ENCODE measurements around the gene AGPAT4. TPM values are rescaled to one million over a fixed set of nuclear protein-coding genes. Genes with fewer than 3 reads are reported as not detected.
A peak's percentile ranks its signal among the peaks of the same experiment; 100 is the strongest.

The AGPAT4 gene
- total and polyA plus RNA-seq, 2 experiments from 2014 or later, result 10.6 to 11.8 TPM

DNA sequence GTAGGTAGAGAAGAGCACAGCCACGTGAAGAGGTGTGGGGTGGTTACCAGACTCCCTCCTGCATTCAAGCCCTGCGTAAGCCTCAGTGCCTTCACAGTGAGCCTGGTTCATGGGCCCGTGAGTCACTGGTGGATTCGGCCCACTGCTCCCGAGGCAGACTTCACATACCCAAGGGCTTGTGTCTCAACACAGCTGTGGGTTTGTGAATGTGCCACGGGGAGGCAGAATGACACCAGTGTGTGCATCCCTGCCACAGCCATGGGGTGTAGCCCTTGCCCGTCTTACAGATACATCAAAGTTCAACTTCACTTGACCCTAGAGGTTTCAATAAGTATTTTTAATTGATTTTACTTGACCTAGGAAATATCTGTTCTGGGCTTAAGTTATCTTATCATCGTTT lies 173.8 kb downstream of the AGPAT4 start:
- Histone ChIP-seq H3K9me3 (ENCODE audit: low read depth) (no peaks in the 10 kb centered on the region), H3K36me3 (replicated peaks; ENCODE audit: insufficient read depth, low read depth) (no peaks in the 10 kb centered on the region), H3K4me1 (ENCODE audit: insufficient read depth) (no peaks in the 10 kb centered on the region), H4K20me1 (ENCODE audit: insufficient read depth, poor library complexity, severe bottlenecking) (no peaks in the 10 kb centered on the region), H3K27ac (no peak overlapping the region), H3K79me2 (no peaks in the 10 kb centered on the region), H3K4me3 (no peak overlapping the region), H3K9me2 (replicated peaks; ENCODE audit: insufficient read depth) (no peaks in the 10 kb centered on the region), H3K4me2 (no peak overlapping the region), H3K27me3 (no peaks in the 10 kb centered on the region), H2AFZ (no peak overlapping the region)
- whole genome bisulfite sequencing (ENCODE audit: low lambda C conversion rate, missing lambda C conversion rate), result 87% methylated on average over 8 of the region's 8 CpGs
- no peak for TF ChIP-seq EZH2phosphoT487 (IDR thresholded peaks at IDR 0.05; ENCODE audit: low read depth, severe bottlenecking, unreplicated experiment)
- TF ChIP-seq, protein P1, sequence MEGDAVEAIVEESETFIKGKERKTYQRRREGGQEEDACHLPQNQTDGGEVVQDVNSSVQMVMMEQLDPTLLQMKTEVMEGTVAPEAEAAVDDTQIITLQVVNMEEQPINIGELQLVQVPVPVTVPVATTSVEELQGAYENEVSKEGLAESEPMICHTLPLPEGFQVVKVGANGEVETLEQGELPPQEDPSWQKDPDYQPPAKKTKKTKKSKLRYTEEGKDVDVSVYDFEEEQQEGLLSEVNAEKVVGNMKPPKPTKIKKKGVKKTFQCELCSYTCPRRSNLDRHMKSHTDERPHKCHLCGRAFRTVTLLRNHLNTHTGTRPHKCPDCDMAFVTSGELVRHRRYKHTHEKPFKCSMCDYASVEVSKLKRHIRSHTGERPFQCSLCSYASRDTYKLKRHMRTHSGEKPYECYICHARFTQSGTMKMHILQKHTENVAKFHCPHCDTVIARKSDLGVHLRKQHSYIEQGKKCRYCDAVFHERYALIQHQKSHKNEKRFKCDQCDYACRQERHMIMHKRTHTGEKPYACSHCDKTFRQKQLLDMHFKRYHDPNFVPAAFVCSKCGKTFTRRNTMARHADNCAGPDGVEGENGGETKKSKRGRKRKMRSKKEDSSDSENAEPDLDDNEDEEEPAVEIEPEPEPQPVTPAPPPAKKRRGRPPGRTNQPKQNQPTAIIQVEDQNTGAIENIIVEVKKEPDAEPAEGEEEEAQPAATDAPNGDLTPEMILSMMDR (IDR thresholded peaks at IDR 0.05; ENCODE audit: poor library complexity), result peak; percentile 17
- TF ChIP-seq EZH2 (IDR thresholded peaks at IDR 0.05; ENCODE audit: borderline replicate concordance), result no peak
- DNase-seq (ENCODE audit: low spot score), result peak; percentile 10

- no peak for DNase-seq (ENCODE audit: low spot score)
- no peaks in the 10 kb centered on the region for H3K79me2 ChIP-seq
- no peak overlapping the region for H3K27ac ChIP-seq
- no peak overlapping the region for H3K4me3 ChIP-seq
- H4K20me1 ChIP-seq (ENCODE audit: insufficient read depth, poor library complexity, severe bottlenecking), result no peaks in the 10 kb centered on the region
- no peaks in the 10 kb centered on the region for H3K27me3 ChIP-seq
- no peaks in the 10 kb centered on the region for H3K36me3 ChIP-seq (replicated peaks; ENCODE audit: insufficient read depth, low read depth)
- H2AFZ ChIP-seq, result no peak overlapping the region
- H3K9me3 ChIP-seq (ENCODE audit: low read depth), result no peaks in the 10 kb centered on the region
- no peak overlapping the region for H3K4me2 ChIP-seq
- TF ChIP-seq EZH2 (IDR thresholded peaks at IDR 0.05; ENCODE audit: borderline replicate concordance) (no peak), EZH2phosphoT487 (IDR thresholded peaks at IDR 0.05; ENCODE audit: low read depth, severe bottlenecking, unreplicated experiment) (no peak)
- TF ChIP-seq, protein P1 (IDR thresholded peaks at IDR 0.05; ENCODE audit: poor library complexity), result no peak
- H3K9me2 ChIP-seq (replicated peaks; ENCODE audit: insufficient read depth), result no peaks in the 10 kb centered on the region
- H3K4me1 ChIP-seq (ENCODE audit: insufficient read depth), result no peaks in the 10 kb centered on the region
These were observed 177.9 kb downstream of the AGPAT4 start for GRCh38 chr6:161095916-161096315.

DNA sequence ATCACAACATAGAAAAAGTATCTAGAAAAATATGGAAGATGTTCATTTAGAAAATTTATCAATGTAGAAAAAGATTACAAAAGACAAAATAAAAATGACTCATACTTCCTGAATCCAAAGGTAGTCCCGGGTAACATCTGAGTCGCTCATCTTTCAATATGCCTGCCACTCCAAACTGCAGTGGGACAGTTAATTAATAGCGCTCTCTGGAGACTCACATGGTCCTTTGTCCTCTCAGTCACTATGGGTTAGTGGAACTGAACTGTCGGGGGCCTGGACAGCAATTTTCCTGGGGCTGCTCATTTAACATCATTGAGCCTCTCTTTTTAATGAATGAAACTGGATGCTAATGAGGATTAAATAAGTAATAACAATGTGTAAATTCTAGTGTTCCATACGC lies 178.9 kb downstream of the AGPAT4 start:
- no peak overlapping the region for H3K27ac ChIP-seq
- H3K27me3 ChIP-seq, result no peaks in the 10 kb centered on the region
- DNase-seq (ENCODE audit: low spot score), result no peak
- H3K4me2 ChIP-seq, result no peak overlapping the region
- no peaks in the 10 kb centered on the region for H3K4me1 ChIP-seq (ENCODE audit: insufficient read depth)
- H4K20me1 ChIP-seq (ENCODE audit: insufficient read depth, poor library complexity, severe bottlenecking), result no peaks in the 10 kb centered on the region
- TF ChIP-seq EZH2 (IDR thresholded peaks at IDR 0.05; ENCODE audit: borderline replicate concordance) (no peak), EZH2phosphoT487 (IDR thresholded peaks at IDR 0.05; ENCODE audit: low read depth, severe bottlenecking, unreplicated experiment) (no peak)
- TF ChIP-seq, protein P1 (IDR thresholded peaks at IDR 0.05; ENCODE audit: poor library complexity), result no peak
- H3K36me3 ChIP-seq (replicated peaks; ENCODE audit: insufficient read depth, low read depth), result no peaks in the 10 kb centered on the region
- H3K4me3 ChIP-seq, result no peak overlapping the region
- no peaks in the 10 kb centered on the region for H3K9me3 ChIP-seq (ENCODE audit: low read depth)
- H3K9me2 ChIP-seq (replicated peaks; ENCODE audit: insufficient read depth), result no peaks in the 10 kb centered on the region
- no peak overlapping the region for H2AFZ ChIP-seq
- 88% methylated on average over 5 of the region's 5 CpGs for WGBS (ENCODE audit: low lambda C conversion rate, missing lambda C conversion rate)
- no peaks in the 10 kb centered on the region for H3K79me2 ChIP-seq

Data from hepatocyte (in vitro differentiated cells).